UCSD-AML1 (cell line): Measurements from ENCODE around the gene ZBTB8B.
"Not testable (repeated sequence)": the region's sequence is repeated elsewhere in the genome, so short reads cannot be mapped to it uniquely, and the experiment has no call there.

Source experiments
- DNase-seq: peaks from one replicate; lab custom pipeline; 2025; ENCODE audit not compliant: unreplicated experiment; lab: John Stamatoyannopoulos, UW

ZBTB8B gene

DNA sequence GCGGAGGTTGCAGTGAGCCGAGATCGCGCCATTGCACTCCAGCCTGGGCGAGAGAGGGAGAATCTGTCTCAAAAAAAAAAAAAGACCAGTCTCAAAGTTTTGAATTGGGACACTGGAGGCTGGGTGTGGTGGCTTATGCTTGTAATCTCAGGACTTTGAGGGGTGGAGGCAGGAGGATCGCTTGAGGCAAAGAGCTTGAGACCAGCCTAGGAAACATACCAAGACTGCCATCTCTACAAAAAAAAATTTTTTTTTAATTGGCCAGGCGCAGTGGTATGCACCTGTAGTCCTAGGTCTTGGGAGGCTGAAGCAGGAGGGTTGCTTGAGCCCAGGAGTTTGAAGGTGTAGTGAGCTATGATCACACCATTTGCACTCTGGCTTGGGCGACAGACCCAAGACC is 3.9 kb downstream of the ZBTB8B start:
- DNase-seq, result no peak

DNA sequence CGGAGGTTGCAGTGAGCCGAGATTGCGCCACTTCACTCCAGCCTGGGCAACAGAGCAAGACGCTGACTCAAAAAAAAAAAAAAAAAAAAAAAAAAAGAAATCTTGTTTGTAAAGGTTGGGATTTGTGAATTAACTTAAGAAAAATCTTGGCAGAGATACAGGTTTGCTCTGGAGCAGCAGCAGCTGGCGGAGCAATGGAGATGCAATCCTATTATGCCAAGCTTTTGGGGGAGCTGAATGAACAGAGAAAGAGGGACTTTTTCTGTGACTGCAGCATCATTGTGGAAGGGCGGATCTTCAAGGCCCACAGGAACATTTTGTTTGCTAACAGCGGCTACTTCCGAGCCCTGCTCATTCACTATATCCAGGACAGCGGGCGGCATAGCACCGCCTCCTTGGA is 5.6 kb downstream of the ZBTB8B start:
- no peak for DNase-seq

DNA sequence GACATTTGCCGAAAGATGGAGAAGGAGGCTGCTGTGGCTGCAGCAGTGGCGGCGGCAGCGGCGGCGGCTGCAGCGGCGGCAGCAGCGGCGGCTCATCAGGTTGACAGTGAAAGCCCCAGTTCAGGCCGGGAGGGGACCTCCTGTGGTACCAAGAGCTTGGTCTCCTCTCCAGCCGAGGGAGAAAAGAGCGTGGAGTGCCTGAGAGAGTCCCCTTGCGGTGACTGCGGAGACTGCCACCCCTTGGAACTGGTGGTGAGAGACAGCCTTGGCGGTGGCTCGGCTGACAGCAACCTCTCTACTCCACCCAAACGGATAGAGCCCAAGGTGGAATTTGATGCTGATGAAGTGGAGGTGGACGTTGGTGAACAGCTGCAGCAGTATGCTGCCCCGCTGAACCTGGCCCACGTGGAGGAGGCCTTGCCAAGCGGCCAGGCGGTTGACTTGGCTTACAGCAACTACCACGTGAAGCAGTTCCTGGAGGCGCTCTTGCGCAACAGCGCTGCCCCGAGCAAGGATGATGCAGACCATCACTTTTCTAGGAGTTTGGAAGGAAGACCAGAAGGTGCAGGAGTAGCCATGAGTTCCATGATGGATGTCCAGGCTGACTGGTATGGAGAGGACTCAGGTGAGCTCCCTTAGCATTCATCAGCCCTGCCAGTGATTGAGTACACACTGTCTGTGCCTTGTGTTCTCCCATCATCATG is 6.3 kb downstream of the ZBTB8B start:
- no peak for DNase-seq

DNA sequence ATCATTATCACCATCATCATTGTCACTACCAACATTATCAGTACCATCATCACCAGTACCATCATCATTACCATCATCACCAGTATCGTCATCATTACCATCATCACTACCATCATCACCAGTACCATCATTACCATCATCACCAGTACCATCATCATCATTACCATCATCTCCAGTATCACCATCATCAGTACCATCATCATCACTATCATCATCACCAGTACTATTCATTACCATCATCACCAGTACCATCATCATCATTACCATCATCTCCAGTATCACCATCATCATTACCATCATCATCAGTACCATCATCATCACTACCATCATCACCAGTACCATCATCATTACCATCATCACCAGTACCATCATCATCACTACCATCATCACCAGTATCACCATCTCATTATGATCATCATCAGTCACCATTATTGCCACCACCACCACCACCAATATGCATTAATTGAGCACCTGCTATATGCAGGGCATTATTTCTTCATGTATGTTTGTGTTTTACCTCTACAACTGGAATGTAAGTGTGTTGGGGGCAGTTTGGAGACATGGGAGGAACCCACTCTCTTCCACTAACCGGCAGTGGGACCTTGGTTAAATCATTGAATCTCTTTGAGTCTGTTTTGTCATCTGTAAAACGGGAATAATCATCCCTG is 7.0 kb downstream of the ZBTB8B start:
- no peak for DNase-seq

DNA sequence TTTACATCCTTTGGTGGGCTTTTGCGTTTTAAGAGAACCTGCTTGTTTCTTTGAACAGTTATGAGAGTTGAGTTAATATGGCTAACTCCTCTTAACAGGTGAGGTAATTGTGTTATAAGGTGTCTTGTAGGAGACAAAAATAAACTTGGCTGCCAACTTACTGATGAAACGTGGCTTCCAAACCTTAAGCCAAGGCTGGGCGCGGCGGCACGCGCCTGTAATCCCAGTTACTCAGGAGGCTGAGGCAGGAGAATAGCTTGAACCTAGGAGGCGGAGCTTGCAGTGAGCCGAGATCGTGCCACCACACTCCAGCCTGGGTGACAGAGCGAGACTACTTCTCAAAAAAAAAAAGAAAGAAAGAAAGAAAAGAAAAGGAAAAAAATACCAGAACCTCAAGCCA is 8.1 kb downstream of the ZBTB8B start:
- DNase-seq, result not testable (repeated sequence)

DNA sequence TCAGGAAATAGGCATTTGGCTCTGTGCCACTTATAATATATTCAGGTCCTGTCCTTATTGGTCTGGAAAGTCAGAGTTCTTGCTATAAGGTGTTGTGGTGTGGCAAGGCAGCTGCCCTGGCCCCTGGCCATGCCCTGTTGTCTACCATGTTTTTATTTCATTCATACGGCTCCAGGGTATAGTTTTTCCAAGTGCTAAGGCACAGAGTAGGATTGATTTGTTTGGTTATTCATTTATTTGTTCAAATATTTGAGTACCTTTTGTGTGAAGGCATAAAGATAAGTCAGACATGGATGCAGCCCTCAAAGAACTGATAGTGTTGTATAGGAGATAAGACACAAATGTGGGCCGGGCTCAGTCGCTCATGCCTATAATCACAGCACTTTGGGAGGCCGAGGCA is 10.1 kb downstream of the ZBTB8B start:
- DNase-seq, result no peak

DNA sequence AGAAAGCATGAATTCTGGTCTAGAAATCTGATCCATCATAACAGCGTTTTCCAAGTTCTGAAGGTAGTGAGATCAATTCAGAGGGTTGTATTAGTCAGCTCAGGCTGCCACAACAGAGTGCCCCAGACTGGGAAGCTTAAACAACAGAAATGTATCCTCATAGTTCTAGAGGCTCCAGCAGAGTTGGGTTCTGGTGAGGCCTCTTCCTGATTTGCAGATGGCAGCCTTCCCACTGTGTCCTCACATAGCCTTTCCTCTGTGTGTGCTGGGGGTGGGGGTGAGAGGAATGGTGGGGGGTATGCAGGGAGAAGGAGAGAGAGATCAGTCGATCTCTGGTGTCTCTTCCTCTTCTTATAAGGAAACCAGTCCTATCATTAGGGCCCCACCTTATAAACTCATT is 15.1 kb downstream of the ZBTB8B start:
- DNase-seq, result no peak

DNA sequence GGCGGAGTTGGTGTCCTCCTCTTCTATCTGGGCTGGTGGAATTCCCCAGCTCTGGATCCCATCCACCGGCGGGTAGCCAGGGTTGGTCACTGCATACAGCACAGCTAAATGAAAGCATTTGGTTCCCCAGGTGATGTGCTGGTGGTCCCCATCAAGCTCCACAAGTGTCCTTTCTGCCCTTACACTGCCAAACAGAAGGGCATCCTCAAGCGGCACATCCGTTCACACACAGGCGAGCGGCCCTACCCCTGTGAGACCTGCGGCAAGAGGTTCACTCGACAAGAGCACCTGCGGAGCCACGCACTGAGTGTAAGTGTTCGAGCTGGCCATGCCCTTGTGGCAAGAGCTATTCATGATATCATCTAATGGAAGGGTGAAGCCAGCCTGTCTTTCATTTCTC is 15.9 kb downstream of the ZBTB8B start:
- no peak for DNase-seq

DNA sequence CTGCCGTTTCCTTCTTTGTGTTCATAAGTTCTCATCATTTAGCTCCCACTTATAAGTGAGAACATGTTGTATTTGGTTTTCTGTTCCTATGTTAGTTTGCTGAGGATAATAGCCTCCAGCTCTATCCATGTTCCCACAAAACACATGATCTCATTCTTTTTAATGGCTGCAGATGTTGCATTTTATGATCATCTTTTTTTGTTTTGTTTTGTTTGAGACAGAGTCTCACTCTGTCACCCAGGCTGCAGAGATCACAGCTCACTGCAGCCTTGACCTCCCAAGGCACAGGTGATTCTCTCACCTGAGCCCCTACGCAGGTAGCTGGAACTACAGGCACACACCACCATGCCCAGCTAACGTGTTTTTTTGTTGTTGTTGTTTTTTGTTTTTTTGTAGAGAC is 16.9 kb downstream of the ZBTB8B start:
- not testable (repeated sequence) for DNase-seq

DNA sequence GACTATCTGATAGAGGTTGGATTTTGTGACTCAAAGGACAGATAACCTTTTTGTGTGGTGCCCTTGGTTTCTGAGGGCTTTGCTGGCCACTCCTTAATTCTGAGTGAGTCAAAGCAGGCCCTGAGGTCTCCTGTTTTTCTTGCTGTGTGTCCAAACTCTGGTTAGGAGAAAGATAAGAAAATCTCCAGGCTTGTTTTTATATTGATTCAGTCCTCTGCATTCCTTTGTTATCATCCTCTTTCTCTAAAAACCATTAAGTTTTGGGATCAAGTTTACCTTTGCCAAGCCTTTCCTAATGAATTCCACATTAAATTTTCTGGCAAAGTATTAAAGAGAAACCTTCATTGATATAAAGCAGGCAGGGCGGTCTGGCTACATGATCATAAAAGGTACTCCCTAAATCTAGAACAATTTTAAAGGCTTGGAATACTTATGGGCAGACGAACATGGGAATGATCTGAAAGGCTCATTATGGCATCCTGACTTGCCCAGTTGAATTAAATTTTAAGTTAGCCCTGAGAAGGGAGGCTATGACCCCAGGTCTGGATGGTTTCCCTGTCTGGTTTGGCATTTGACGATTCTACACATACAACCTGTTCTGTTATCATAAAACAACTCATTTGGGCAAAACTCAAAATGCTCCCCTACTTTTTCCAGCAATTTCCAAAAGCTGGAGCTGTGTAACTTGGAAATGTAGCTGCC is 20.8 kb downstream of the ZBTB8B start:
- no peak for DNase-seq

DNA sequence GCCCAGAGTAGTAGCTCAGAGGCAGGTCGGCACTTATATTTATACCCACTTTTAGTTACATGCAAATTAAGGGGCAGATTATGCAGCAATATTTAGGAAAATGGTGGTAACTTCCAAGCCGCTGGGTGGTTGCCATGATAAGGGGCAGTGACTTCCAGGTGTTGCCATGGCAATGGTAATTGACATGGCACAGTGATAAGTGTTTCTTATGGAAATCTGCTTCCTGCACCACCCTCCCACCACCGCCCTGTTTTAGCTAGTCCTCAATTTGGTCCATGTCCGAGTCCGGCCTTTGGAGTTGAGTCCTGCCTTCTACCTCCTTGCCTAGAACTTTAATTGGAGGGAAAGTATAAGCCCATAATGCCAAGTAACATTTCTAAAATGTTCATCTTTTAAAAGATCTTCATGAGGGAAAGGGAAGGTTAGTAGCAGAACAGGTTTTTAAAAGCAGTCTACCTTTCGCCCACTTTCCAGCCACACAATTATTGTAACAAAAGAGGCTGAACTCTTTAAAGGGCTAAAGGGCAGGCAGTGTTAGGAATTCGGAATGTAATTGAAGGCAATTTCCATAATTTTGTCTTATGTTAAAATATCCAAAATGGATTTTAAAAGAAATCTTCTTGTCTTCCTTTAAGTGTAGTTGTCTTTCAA is 21.7 kb downstream of the ZBTB8B start:
- DNase-seq, result no peak

DNA sequence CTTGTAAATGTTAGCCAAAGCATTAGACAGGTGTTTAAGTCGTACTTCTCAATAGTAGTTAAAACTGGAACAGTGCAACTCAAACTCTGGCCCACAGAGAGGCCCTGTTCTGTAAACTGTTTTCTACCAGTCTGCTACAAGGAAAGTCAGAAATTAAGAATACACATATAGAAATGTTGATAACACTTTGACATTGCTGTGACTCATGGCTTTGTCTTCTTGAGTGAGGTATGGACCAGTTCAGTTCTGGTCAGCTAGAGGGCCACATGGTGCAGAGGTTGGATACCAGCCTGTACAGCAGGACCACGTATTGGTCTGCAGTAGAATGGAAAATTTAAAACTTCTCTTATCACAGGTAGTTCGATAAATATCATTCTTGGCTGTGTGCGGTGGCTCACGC is 22.3 kb downstream of the ZBTB8B start:
- no peak for DNase-seq

DNA sequence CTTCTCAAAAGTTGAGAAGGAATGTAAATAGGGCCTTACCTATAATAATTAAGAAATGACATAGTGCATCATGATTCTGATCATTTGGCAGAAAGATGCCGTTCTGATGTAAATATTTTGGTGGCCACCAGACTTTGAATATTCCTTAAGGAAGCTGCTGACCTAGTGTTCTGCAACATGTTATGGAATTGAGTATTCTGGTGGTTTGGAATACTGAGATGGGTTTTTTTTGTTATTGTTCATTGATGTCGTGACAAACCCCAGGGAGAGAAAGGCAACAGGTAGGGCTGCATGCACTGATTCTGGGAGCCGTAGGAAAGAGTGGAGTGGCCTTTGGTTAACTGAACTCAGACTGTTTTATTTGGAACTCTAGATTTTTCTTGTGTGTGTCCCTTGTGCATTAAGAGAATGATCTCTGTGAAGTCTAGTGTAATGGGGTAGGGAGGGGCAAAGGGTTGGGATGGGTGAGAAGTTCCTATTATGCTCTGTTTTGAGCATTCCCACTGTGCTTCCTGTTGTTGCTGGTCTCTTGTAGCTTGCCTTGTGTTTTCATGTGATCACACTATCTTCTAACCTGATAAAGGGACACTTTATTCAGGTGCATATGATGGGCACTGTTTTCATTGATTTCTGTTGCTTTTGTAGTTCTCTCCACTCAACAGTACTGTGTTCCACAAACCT is 25.0 kb downstream of the ZBTB8B start:
- no peak for DNase-seq

DNA sequence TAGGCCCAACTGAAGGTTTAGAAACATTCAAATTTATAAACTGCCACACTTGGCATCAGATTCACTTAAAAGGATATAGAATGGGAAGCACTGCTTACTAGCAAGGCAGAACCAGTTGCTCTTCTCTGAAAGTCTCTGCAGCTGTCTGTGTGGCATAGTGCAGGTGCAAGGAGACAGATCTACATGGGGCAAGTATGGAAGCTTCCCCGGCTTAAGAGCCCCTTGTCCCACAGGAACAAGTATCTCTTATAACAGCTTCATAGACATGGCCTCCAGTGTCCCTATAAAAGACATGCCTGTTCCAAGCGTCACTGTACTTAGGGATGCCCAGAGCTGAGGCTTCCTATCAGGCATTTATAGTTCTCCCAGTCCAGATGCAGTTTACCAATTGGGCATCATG is 26.5 kb downstream of the ZBTB8B start:
- DNase-seq, result no peak

DNA sequence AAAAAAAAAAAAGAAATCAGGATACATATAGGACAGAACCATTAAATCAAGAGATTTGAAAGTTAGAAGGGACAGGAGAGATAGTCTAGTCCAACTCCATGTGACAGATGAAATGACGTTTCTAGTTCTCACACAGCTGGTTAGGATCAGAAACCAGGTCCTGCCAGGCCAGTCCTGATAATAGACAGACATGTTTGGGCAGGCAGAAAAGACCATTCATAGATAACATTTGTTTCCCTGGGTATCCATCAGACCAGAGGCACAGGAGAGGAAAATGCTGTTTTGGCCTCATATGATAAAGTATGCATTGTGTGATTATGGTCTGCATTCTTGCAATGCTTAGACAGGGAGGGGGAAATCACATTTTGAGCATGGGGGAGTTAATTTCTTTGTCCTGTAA is 29.3 kb downstream of the ZBTB8B start:
- DNase-seq, result no peak

DNA sequence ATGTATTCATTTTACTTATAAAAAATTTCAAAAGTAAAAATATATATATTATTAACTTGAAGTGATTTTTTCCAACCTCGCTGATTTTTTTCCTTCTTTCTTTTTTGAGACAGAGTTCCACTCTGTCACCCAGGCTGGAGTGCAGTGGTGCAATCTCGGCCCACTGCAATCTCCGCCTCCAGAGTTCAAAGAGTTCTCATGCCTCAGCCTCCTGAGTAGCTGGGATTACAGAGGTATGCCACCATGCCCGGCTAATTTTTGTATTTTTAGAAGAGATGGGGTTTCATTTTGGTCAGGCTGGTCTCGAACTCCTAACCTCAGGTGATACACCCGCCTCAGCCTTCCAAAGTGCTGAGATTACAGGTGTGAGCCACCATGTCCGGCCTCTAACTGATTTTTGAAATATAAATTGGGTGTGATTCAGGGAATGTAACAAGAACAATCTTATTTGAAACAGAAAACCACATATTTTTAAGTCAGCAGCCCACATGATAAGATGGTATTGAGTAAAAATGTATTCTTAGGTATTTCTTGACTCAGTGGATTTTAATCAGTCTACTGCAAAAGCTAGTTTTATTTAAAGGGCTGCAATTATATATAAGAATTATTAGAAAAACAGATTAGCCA is 30.0 kb downstream of the ZBTB8B start:
- no peak for DNase-seq

DNA sequence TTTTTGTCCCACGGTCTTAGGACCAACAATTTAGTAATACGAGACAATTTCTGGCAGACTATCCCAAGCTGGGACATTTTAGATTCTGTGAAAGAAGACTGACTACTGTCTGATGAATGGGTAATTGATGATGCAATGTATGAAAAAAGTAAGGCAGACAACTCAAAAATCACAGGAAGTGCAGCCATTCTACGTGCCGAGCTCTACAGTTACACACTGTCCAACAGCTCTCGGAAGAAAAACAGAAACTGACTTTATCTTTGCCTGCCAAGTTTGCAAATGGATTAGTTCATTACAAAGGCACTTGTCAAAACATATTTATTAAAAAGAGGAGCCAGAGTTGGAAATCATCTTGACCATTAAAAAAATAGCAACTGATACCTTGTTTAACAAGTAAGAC is 31.3 kb downstream of the ZBTB8B start:
- no peak for DNase-seq

DNA sequence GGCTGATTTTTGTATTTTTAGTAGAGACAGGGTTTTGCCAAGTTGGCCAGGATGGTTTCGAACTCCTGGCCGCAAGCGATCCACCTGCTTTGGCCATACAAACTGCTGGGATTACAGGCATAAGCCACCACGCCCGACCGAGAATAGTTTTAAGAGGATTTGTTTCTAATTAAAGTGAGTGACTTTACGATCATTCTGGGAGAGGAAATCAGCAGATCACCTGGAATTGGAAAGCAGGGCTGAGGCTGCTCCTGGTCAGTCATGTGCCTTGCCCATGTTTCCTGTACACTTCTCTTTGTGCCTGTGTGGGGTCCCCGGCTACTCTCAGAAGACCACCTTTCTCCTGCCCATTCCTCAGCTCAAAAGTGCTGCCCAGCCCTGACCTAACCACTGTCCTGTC is 33.9 kb downstream of the ZBTB8B start:
- no peak for DNase-seq

DNA sequence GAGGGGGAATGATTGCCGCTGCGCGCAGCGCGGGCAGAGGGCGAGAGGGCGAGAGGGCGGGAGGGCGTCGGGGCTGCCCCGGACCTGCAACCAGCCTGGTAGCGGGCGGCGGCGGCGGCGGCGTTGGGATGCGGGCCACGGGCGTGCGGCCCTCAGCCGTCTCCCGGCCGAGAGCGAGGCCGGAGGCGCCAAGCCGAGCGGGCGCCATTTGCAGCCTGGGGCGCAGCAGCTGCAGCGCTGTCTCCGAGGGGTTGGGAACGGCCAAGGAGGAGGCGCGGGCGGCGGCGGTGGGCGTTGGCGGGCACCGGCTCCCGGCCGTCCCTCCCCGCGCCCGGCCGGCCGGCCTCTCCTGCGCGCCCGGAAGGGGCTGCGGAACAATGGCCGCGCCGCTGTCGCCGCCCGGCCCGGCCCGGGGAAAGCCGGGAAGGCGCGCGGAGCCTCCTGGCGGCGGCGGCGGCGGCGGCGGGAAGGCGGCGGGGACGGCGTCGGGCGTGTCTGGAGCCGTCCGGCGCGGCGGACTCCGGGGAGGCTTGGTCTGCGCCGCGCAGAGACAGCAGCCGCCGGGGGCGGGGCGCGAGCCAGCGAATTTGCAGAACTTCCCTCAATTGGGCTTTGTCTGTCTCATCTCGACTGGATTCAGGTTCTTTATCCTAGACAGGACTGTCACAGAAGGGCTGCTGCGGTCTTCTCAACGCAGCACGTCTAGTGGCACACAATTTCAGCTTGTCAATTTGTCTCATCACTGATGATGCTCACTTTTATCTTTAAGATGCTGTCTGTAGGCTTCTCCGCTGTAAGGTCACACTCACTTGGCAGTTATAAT is 35.7 kb downstream of the ZBTB8B start:
- DNase-seq, result peak; percentile 74

DNA sequence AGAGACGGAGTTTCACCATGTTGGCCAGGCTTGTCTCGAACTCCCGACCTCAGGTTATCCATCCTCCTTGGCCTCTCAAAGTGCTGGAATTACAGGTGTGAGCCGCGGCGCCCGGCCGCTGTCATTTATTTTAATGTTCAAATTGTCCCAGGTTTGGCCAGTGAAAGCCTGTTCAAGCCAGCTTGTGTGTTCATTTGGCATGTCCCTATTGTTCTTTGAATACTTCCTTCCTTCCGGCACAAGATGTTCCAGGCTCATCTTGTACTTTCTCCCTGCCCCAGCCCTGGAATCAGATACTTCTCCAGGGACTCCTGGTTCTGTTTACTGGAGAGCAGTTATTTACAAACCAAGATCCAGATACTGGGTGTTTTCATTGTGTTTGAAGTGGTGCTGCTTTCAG is 37.0 kb downstream of the ZBTB8B start:
- DNase-seq, result no peak
